EL (cell line): ENCODE data around the gene FHL1.
"Not testable (repeated sequence)": the region's sequence is repeated elsewhere in the genome, so short reads cannot be mapped to it uniquely, and the experiment has no call there.

Experiments used
- DNase-seq: peaks from one replicate; pipeline ENCODE4 v3.0.0-alpha.2; 2016

Gene FHL1

DNA sequence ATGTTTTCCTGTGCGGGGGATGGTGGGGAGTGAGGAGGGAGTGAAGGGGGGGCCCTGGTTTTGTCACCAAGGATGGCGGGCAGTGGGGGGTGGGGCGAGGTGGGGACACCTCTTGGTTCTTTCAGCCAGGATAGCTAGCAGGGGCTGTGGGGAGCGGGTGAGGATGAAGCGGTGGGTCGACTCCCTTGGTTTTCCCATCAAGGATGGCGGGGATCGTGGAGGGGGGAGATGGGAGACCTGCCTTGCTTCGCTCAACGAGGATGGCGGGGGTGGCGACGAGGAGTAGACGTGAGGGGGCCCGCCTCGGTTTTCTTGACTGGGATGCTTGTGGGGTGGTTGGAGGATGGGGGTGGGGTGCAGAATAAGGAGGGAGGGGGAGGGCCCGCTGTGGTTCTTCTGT lies 643 bp downstream of the FHL1 start:
- no peak for DNase-seq

DNA sequence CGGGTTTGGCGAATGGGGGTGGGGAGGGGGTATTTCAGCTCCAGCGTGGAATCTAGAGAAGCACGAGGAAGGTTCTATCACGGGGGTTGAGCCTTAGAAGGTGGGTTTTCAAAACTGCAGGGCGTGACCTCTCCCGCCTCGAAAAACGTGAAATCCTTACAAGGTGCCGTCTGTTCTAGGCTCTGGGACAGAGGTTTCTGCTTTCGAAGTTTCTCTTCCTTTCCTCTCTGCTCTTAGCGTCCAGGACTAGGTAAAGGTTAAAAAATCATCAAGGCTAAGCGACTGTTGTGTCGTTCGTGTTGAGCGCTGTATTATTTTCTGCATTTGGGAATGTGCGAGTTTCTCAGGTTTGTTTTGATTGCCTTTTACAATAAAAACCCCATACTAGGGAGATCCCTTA lies 1.1 kb downstream of the FHL1 start:
- DNase-seq = no peak

- DNase-seq = no peak
These were observed 7.7 kb downstream of the FHL1 start for GRCh38 chrX:136154998-136155397.

DNA sequence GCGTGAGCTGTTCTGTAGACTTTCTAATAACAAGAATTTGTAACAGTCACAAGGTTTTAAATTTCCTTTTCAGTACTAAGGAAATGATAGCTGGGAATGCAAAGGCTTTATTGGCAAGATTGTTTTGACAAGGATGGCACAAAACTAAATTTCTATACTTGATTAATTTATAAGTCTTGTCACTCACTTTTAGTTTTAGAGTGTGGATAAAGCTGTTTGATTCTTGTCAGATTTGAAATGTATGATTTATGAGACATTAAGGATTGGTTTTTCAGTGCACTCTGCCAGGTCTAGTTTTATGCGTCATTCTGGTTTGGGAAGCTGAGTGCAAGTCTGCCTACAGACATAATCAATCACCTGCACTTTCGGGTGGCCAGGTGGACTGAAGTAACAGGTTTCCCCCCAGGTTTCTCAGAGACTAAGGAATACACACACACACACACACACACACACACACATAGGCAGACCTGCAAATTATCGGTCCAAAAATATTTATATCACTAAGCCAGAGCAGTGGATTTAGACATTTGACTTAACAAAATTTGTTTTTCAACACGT lies 9.3 kb downstream of the FHL1 start:
- DNase-seq = no peak

DNA sequence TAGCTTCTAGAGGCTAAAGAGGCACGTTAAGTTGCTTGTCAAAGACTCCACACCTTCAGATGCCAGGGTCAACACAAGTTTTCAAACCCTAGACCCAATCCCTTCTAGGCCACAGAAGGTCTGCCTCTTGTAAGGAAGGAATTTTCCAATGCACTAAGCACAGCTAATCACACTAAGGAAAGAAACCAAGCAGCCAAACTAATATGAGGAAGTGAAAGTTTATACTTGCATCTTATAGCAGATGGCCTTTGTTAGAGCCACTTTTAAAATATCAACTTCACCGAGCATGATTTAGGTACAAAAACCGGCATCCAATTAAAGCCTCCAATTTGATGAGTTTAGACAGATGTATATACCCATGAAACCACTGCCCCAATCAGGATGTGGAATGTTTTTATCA lies 9.9 kb downstream of the FHL1 start:
- no peak for DNase-seq

- no peak for DNase-seq
These were observed 11.4 kb downstream of the FHL1 start for GRCh38 chrX:136158685-136159084.

DNA sequence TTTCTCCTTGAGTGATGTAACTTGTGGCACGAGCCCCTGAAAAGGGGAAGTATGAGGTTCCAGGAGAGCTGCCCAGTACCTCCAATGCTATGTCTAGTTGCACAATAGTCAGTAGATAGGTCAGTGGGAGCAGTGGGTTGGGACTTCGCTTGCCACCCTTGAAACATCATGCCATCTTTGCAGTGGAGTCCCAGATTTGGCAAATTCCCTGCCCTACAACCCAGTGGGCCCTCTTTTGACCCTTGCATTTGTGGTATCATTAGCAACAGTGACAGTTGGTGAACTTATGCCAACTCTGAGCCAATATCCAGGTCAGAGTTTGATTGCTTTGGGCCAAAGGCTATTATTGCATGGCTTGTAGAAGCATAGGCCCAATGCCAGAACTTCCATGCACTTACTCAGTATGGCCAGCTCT lies 12.3 kb downstream of the FHL1 start:
- no peak for DNase-seq

DNA sequence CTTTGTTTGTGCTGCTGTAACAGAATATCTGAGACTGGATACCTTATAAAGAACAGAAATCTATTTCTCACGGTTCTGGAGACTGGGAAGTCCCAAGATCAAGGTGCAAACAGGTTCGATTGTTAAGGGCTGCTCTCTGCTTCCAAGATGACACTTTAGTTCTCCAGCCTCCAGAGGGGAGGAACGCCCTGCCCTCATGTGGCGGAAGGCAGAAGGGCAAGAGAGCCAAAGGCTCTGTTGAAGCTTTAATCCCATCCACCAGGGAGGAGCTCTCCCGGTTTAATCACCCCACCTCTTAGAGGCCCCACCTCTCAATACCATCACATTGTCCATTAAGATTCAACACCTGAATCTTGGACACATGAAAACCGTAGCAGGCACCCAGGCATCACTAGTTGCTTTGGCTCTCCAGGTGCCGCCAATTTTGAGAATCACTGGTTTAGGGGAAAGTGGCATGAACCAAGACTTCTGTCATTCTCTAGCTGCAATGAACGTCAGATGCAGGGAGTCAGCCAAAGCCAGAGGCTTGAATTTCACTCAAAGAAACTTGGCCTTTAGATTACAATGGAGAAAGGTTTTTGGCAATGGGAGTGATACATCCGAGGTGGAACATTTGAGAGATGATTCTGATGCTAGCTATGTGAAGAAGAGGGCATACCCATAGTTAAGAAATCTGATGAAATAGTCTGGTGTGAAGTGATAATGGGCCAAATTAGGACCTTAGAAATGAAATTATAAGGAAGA lies 15.7 kb downstream of the FHL1 start:
- peak; percentile 60 for DNase-seq

DNA sequence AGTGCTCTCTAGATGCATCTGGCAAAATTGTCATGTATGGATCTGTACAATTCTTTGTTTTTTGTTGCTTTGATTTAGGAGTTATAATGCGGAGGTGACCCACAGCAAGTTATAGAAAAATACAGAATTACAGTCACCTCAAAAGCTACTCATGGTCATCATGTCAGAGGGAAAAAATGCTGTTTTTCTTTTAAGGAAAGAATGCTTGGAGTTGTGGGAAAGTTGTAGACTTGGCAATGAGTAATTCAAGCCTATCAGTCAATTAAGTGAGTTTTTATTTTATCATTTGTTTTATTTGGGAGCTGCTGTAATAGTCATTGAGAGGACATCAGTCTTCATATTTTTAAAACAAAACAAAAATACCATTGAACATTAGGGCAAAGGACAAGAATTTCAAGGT lies 16.4 kb downstream of the FHL1 start:
- peak; percentile 41 for DNase-seq

GRCh38 chrX:136165406-136165805 lies 18.1 kb downstream of the FHL1 start:
- DNase-seq = no peak

DNA sequence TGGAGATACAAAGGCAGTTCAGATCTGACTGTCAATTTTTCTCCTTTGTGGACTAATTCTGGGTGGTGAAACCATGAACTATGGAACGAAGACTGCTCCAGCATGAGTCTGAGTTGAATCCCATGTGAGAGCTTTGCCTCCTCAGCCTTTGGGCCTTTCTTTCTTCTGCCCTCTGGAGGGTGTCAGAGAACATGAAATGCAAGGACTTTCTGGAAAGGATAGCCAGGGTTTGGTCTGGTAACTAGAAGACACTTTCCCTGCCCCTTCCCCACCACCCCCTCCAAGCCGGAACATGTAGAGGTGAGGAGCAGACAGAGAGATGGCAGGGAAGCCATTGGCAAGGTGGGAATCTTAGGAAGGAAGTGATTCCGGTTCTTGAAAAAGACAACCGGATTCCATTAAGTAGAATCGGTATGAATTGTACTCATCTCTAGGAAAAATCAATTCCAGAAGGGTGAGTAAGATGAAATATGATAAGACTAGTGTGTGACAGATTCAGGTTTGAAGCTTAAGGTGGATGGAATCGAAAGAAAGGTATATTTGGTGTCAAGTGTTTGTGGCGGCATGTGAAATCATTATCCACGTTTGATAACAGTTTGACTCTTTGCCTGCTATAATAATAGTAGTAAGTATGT lies 19.0 kb downstream of the FHL1 start:
- DNase-seq = peak; percentile 39

DNA sequence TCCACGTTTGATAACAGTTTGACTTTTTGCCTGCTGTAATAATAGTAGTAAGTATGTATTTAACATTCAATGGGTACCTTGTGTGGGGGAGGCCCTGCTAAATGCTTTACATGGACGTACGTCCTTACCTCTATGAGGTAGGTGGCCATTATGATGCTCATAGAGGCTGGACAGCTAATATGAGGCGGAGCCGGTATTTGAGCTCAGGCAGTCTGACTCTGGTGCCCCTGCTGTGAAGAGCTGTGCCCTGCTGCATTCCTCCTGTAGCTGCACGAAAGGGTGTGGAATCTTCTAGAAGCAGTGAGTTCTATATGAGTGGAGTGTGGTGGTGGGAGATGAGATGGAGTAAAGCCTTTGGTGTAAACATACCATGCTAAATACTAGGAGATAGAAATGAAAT lies 20.7 kb downstream of the FHL1 start:
- not testable (repeated sequence) for DNase-seq

DNA sequence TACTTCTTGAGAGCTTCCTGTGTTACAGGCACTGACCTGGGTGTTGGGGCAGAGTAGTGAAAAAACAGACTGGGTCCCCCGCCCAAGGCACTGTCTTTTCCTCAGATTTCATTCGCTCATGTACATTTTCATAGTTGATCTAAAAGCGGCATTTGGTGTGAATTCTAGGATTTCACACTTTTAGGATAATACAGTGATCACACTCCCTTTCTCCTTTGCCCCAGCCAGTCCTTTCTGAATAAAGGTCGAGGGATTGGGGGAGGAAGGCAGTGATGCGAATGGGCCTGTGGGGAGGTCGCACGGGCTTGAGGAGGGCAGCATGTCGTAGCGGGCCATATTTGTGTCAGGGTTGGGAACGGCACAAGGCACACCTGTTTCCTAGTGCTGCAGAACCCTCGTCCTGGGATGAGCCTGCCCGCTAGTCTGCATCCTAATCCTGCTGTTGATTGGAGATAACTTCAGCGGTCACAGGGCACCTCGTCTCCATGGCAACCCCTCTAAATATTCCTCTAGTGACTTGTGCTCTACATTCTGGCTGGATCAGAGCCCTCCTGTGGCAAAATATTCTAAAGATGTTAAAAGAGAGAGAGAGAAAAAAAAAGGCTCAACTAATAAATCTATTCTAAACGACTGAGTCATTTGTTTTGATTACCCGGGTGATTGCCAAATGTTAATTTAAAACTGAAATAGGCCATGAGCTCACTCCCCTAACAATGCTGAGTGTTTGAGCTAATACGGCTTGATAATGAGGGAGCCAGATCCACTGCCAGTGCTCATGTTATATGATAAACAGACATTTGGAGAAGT lies 21.8 kb downstream of the FHL1 start:
- peak; percentile 91 for DNase-seq

GRCh38 chrX:136170139-136170800 lies 22.9 kb downstream of the FHL1 start:
- DNase-seq = peak; percentile 56

DNA sequence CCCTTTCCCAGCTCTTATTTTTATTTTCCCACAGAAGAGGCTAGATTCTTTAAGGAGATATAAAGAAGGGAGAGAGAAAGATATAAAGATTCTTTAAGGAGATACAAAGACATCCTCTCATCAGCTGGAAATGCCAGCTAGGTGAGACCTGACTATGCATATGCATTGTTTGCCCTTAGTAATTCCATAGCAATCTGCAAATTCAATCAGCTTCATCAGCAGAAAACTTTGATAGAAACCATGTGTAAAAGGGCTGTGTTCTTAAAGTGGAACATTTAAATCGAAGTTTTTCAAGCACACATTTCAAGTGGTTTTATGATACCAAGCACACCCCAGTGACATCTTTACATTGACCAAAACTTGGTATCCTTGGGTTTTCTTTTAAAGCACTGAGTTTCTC lies 24.1 kb downstream of the FHL1 start:
- DNase-seq = no peak

DNA sequence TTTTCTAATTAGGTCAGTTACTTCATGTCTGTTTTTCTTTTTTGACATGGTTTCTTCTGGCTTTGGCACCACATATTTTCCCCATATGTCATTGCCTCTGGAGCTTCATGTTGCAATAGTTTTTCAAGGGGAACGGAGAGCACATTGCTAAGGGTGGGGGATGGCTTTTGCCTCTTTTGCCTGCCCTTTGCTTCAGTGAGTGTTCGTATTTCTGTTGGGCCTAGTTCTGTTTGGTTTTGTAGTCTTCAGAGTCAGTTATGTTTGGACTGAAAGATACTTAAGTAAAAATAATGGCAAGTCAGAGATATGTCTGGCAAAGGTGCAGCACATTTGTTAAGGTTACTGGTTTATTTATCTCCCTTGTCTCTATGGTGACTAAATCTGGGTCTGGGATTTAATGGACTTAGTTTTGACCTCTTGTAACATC lies 29.1 kb downstream of the FHL1 start:
- peak; percentile 85 for DNase-seq

DNA sequence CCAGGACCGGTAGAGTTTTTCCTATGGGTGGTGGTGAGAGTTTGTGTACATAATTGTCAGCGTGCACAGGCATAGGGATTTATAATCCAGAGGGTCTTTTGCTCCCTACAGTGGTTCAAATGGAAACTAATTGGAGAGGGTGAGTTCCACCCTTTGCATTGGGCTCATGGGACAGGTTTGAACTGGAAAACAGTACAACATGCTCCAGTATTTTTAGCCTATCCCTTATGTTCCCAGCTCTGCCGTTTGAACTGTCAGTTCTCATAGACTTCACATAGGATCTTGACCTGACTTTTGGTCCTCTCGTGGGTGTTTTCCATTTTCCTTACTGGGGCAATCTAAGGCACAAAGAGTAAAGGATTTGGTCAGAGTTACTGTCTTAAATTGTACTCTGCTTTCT lies 31.8 kb downstream of the FHL1 start:
- no peak for DNase-seq

GRCh38 chrX:136182414-136182813 lies 35.1 kb downstream of the FHL1 start:
- DNase-seq = no peak

DNA sequence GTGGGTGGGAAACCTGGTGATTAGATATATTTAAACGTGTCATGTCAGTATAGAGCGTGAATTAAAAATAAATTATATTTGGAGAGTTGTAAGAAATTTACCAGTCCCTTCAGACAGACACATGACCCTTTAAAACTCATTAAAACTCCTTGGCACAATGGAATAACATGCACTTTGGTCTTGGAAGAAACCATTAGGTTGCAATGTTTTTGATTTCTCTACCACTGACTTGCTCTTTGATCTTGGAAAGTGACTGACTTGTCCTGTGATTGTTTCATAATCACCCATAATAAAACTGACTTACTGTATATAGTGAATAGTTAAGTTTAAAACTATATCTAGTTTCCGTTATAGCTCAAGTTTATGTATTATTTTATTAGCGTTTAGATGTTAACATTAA lies 35.8 kb downstream of the FHL1 start:
- DNase-seq = no peak

DNA sequence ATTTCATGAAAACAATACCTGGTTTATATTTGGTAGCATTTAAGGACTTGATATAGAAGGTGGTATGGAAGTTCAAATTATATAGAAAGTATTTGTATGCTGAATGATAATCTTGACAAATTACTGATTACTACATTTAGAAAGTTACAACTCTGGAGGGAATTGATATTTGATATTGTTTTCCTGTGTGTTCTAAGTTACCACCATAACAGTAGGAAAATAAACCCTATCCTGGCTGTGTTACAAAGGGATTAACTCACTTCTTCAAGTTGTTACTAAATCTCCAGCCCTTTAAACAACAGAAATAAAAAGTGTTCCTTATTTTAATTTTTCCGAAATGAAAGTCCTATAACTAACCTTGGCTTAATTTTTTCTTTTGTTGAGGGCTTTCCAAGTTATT lies 36.6 kb downstream of the FHL1 start:
- DNase-seq = no peak

DNA sequence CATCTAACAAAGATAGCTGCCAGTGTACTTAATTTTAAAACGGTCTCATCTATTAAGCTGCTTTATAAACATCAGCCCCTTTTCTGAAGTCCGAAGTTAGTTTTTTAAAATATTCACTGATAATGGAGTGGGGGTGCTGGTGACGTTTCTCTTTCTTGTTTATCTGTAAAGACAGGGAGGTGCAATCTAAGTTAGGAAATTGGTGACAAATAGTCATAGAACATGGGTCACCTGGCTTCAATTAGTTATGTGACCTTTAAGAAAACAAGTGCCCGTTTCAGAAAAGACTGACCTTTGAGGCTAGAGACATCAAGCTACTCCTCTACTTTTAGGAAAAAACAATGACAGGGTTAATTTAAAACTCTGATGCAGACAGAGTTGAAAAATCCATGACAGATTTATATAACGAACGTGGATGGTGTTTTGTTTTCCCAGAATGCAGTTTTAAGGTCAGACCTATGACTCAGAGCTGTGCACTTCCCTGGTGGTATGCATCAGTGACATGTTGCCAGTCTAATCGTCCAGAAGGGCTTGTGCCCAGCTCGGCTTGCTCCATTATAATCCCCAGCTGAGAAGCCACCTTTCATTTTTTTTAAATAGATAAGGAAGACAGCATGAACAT lies 38.2 kb downstream of the FHL1 start:
- DNase-seq = peak; percentile 68

DNA sequence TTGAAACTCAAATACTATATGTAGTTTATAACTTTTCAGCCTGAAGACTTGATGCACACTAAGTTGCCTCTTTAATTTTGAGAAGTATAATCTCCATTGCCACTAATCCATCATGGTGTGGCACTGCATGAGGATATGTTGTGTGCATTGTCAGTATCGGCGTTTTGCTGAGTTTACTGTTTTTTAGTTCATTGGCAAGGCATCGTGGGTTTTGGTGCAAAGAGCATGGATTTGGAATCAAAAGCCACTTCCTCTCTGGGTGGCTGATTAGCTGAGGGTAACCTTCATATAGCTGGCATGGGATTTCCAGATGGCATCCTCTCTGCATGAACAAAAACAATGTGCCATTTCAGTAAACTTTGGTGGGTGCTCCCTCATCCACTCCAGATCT lies 38.7 kb downstream of the FHL1 start:
- DNase-seq = no peak

DNA sequence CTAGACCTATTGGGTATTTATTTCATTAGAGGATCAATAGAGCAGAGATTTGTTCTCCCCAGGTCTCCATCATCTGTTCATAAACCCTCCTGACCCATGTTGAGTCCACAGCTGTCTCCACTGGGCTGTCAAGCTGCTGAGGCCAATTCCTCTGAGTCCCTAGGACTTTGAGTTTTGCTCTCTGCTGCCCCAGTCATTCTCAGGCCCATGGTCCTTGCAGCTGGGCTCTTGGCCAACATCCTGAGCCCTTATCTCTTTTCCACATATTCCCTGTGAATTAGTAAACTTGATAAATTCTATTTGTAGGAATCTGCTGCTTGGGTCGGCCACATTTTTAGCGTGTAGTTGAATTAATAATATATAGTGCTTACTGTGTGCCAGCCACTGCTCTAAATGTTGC lies 41.9 kb downstream of the FHL1 start:
- DNase-seq = no peak
